HL-60 (cell line): Measurements from ENCODE around the gene PDE4C.

Experiments
- GABPA ChIP-seq: IDR thresholded peaks from 2 replicates; pipeline ENCODE4 v1.6.1; 2012; ENCODE audit warnings: low read depth
- POLR2AphosphoS5 ChIP-seq: IDR thresholded peaks from 2 replicates; pipeline ENCODE4 v1.6.1; 2012; ENCODE audit warnings: low read depth
- REST ChIP-seq: IDR thresholded peaks from 2 replicates; pipeline ENCODE4 v1.6.1; 2012; ENCODE audit warnings: low read depth; ENCODE audit not compliant: insufficient replicate concordance
- TF ChIP-seq, protein P1 (sequence below): IDR thresholded peaks from one replicate; pipeline ENCODE4 v1.5.1; 2011; ENCODE audit warnings: low read length, control low read depth, inconsistent platforms; ENCODE audit not compliant: insufficient read depth

DNA sequence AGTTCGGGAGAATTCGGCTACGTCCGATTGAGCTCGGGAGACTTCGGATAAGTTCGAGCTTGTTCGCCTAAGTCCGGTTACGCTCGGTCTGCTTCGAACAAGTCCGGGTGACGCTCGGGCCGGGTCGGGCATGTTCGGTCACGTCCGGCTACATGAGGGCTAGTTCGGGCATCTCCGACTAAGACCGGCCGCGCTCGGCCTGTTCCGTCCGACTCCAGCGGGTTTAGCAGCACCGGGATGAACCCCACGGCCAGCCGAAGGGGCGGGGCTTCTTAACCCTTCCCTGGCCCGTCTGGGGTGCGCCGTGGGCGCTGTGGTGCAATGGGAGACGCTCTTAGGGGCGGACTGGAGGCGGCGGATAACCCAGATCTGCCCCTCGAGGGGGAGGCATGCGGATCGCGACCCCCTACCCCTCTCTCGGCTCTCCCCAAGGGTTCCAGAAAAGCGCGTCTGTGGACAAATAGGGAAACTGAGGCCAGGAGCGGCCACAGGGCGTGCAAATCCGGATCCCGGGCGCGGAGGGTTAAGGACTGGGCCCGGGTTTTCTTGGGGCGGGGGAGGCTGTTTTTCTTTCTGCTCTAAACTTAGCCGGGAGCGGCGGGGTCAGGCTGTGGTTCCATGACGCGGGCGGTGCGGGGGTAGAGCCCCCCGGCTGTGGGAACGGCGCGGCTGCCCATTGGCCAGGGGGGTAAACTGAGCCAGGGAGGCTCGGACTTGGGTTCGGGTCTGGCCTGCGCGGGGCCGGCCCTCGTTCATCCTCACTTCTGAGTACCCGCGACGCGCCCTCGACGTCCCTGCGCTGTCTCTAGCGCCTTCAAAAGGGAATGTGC is 1.5 kb downstream of the PDE4C start:
- TF ChIP-seq, protein P1, sequence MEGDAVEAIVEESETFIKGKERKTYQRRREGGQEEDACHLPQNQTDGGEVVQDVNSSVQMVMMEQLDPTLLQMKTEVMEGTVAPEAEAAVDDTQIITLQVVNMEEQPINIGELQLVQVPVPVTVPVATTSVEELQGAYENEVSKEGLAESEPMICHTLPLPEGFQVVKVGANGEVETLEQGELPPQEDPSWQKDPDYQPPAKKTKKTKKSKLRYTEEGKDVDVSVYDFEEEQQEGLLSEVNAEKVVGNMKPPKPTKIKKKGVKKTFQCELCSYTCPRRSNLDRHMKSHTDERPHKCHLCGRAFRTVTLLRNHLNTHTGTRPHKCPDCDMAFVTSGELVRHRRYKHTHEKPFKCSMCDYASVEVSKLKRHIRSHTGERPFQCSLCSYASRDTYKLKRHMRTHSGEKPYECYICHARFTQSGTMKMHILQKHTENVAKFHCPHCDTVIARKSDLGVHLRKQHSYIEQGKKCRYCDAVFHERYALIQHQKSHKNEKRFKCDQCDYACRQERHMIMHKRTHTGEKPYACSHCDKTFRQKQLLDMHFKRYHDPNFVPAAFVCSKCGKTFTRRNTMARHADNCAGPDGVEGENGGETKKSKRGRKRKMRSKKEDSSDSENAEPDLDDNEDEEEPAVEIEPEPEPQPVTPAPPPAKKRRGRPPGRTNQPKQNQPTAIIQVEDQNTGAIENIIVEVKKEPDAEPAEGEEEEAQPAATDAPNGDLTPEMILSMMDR = no peak
- TF ChIP-seq REST = no peak
- no peak for TF ChIP-seq POLR2AphosphoS5
- TF ChIP-seq GABPA = no peak
